SU-DHL-6 (cell line): ENCODE measurements around the gene FIGNL2.

ENCODE experiments used
- EZH2phosphoT487 ChIP-seq: fragments of 200-600 bp; sonication (generic), shearing (Covaris generic); conservative IDR thresholded peaks from 2 replicates; pipeline ENCODE4 v1.6.1; 2018; ENCODE audit warnings: mild to moderate bottlenecking, antibody characterized with exemption, low read length, moderate library complexity, mixed read lengths
- TF ChIP-seq, protein P1 (sequence below): fragments of 200-600 bp; sonication (generic); IDR thresholded peaks from one replicate; pipeline ENCODE4 v1.5.1; 2017; ENCODE audit warnings: antibody characterized with exemption, mild to moderate bottlenecking, low read length, moderate library complexity; ENCODE audit not compliant: insufficient read depth, poor library complexity, severe bottlenecking

DNA sequence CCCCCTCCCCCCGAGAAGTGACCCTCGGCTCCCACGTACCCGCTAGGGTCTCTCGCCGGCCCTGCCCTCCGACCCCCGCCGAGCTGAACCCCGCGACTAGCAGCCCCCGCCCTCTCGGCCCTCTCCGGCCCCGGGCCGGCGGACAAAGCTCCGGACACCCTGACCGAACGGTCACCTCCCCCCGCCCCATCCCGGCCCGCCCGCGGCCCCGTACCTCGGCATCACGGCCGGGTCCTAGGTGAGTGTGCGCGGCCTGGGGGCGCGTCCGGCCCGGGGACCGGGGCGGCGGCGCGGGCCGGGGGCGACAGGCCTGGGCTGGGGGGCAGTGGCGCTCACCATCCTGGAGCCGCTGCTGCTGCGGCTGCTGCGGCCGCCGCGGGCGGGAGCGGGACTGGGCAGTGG lies at the start of gene FIGNL2:
- TF ChIP-seq, protein P1, sequence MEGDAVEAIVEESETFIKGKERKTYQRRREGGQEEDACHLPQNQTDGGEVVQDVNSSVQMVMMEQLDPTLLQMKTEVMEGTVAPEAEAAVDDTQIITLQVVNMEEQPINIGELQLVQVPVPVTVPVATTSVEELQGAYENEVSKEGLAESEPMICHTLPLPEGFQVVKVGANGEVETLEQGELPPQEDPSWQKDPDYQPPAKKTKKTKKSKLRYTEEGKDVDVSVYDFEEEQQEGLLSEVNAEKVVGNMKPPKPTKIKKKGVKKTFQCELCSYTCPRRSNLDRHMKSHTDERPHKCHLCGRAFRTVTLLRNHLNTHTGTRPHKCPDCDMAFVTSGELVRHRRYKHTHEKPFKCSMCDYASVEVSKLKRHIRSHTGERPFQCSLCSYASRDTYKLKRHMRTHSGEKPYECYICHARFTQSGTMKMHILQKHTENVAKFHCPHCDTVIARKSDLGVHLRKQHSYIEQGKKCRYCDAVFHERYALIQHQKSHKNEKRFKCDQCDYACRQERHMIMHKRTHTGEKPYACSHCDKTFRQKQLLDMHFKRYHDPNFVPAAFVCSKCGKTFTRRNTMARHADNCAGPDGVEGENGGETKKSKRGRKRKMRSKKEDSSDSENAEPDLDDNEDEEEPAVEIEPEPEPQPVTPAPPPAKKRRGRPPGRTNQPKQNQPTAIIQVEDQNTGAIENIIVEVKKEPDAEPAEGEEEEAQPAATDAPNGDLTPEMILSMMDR, result no peak
- TF ChIP-seq EZH2phosphoT487, result no peak
